ENCODE measurements around the gene CPAMD8. TPM values are rescaled to one million over a fixed set of nuclear protein-coding genes. Genes with fewer than 3 reads are reported as not detected.

CPAMD8 gene
- polyA plus RNA-seq, 3 donors = 34.1 to 55.6 (median 44.2) TPM

Other genes with a start within 250 kb of the CPAMD8 start
- 10 to 100 TPM; 61.9 to 97.6 (median 62.6) TPM for gene SIN3B, start 197.4 kb downstream of the CPAMD8 start, polyA plus RNA-seq (ENCODE audit: insufficient read length in 3 of 3)
- 1 to 10 TPM; 1.0 to 1.9 (median 1.4) TPM for gene F2RL3, start 137.8 kb downstream of the CPAMD8 start, polyA plus RNA-seq (ENCODE audit: insufficient read length in 3 of 3)
- gene HAUS8, start 48.6 kb upstream of the CPAMD8 start, polyA plus RNA-seq (ENCODE audit: insufficient read length in 3 of 3) = 10 to 100 TPM; 10.8 to 16.6 (median 15.3) TPM
- 10 to 100 TPM; 49.3 to 61.7 (median 58.0) TPM for gene MYO9B, start 49.0 kb upstream of the CPAMD8 start, polyA plus RNA-seq (ENCODE audit: insufficient read length in 3 of 3)
- 10 to 100 TPM; 21.6 to 33.7 (median 30.9) TPM for gene USE1, start 188.5 kb upstream of the CPAMD8 start, polyA plus RNA-seq (ENCODE audit: insufficient read length in 3 of 3)
- gene OCEL1, start 199.4 kb upstream of the CPAMD8 start, polyA plus RNA-seq (ENCODE audit: insufficient read length in 3 of 3) = 10 to 100 TPM; 17.5 to 21.2 (median 20.3) TPM
- 10 to 100 TPM; 31.5 to 59.9 (median 44.3) TPM for gene NR2F6, start 219.1 kb upstream of the CPAMD8 start, polyA plus RNA-seq (ENCODE audit: insufficient read length in 3 of 3)
- 1 to 10 TPM; 4.2 to 7.1 (median 6.5) TPM for gene USHBP1, start 237.9 kb upstream of the CPAMD8 start, polyA plus RNA-seq (ENCODE audit: insufficient read length in 3 of 3)
- gene BABAM1, start 240.6 kb upstream of the CPAMD8 start, polyA plus RNA-seq (ENCODE audit: insufficient read length in 3 of 3) = 100 to 1,000 TPM in 2 of 3 donors, 10 to 100 TPM in 1; 97.0 to 111 (median 107) TPM

All from renal cortex interstitium (tissue), 3 donors.